Glutamatergic neuron (in vitro differentiated cells): ENCODE measurements around the gene PLSCR3. TPM values are rescaled to one million over a fixed set of nuclear protein-coding genes. Genes with fewer than 3 reads are reported as not detected.

Source experiments
- DNase-seq: peaks from one replicate; pipeline ENCODE4 v3.0.0; 2022
- H3K27ac Mint-ChIP-seq: one replicate; pipeline ENCODE4 v1.8.0; 2020; ENCODE audit warnings: mild to moderate bottlenecking, mixed read lengths, inconsistent platforms; ENCODE audit not compliant: unreplicated experiment
- H3K27me3 Mint-ChIP-seq: one replicate; pipeline ENCODE4 v1.8.0; 2020; ENCODE audit warnings: mild to moderate bottlenecking, moderate library complexity, mixed read lengths, inconsistent platforms; ENCODE audit not compliant: unreplicated experiment
- H3K36me3 Mint-ChIP-seq: one replicate; pipeline ENCODE4 v1.8.0; 2020; ENCODE audit warnings: mild to moderate bottlenecking, mixed read lengths, inconsistent platforms; ENCODE audit not compliant: unreplicated experiment
- H3K4me1 Mint-ChIP-seq: one replicate; pipeline ENCODE4 v1.8.0; 2020; ENCODE audit warnings: mild to moderate bottlenecking, low read depth, mixed read lengths, inconsistent platforms; ENCODE audit not compliant: unreplicated experiment
- H3K4me3 Mint-ChIP-seq: one replicate; pipeline ENCODE4 v1.8.0; 2020; ENCODE audit warnings: mild to moderate bottlenecking, mixed read lengths, inconsistent platforms; ENCODE audit not compliant: unreplicated experiment
- H3K9me3 Mint-ChIP-seq: one replicate; pipeline ENCODE4 v1.8.0; 2020; ENCODE audit warnings: mild to moderate bottlenecking, moderate library complexity, mixed read lengths, inconsistent platforms; ENCODE audit not compliant: unreplicated experiment
- total RNA-seq: library from RNA; stranded (reverse); fragmentation: NEBNext Ultra II Directional; extraction: Animal tissue kit (Norgen Biotek cat#: 25700); gene quantifications from one replicate; pipeline ENCODE4 v1.2.1, GENCODE V29; 2021; ENCODE audit not compliant: unreplicated experiment
- TF ChIP-seq, protein P1 (sequence below): fragments of 200-600 bp; sonication (generic); IDR thresholded peaks from one replicate; pipeline ENCODE4 v1.5.0; 2021; ENCODE audit not compliant: partially characterized antibody, unreplicated experiment

The PLSCR3 gene
- total RNA-seq, 1 donor from 2014 or later: 78.1 TPM

GRCh38 chr17:7391307-7391706, 3.0 kb downstream of the PLSCR3 start:
- DNase-seq: no peak
- Mint-ChIP-seq H3K4me3 (peak overlapping the region; percentile 15), H3K36me3 (peaks cover 6% of the 10 kb centered on the region), H3K9me3 (peaks cover 11% of the 10 kb centered on the region), H3K4me1 (peaks cover 6% of the 10 kb centered on the region), H3K27ac (no peak overlapping the region), H3K27me3 (peaks cover 9% of the 10 kb centered on the region)
- TF ChIP-seq, protein P1, sequence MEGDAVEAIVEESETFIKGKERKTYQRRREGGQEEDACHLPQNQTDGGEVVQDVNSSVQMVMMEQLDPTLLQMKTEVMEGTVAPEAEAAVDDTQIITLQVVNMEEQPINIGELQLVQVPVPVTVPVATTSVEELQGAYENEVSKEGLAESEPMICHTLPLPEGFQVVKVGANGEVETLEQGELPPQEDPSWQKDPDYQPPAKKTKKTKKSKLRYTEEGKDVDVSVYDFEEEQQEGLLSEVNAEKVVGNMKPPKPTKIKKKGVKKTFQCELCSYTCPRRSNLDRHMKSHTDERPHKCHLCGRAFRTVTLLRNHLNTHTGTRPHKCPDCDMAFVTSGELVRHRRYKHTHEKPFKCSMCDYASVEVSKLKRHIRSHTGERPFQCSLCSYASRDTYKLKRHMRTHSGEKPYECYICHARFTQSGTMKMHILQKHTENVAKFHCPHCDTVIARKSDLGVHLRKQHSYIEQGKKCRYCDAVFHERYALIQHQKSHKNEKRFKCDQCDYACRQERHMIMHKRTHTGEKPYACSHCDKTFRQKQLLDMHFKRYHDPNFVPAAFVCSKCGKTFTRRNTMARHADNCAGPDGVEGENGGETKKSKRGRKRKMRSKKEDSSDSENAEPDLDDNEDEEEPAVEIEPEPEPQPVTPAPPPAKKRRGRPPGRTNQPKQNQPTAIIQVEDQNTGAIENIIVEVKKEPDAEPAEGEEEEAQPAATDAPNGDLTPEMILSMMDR: no peak

GRCh38 chr17:7389924-7390910, 4.1 kb downstream of the PLSCR3 start:
- Mint-ChIP-seq H3K4me1 (peaks cover 5% of the 10 kb centered on the region), H3K4me3 (no peak overlapping the region), H3K36me3 (peaks cover 6% of the 10 kb centered on the region), H3K27me3 (peaks cover 12% of the 10 kb centered on the region), H3K9me3 (peaks cover 11% of the 10 kb centered on the region), H3K27ac (no peak overlapping the region)
- no peak for DNase-seq
- TF ChIP-seq, protein P1: no peak

DNA sequence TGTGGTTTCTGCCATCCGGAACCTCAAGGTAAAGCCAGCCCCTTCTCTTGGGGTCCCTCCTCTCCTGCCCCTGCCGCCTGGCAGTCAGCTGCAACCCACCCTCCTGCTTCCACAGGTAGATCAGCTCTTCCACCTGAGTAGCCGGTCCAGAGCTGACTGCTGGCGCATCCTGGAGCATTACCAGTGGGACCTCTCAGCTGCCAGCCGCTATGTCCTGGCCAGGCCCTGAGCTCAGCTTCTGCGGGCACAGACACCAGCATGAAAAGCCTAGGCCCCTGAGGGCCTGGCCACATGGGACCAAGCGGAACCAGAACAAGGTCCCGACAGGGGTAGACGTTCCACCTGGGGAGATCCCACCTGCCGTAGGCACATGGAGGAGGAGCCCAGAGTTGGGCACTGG, 5.5 kb downstream of the PLSCR3 start:
- peaks cover 5% of the 10 kb centered on the region for H3K4me1 Mint-ChIP-seq
- peaks cover 9% of the 10 kb centered on the region for H3K9me3 Mint-ChIP-seq
- H3K4me3 Mint-ChIP-seq: no peak overlapping the region
- no peak for DNase-seq
- peaks cover 13% of the 10 kb centered on the region for H3K27me3 Mint-ChIP-seq
- H3K27ac Mint-ChIP-seq: no peak overlapping the region
- TF ChIP-seq, protein P1: no peak
- H3K36me3 Mint-ChIP-seq: peaks cover 6% of the 10 kb centered on the region

DNA sequence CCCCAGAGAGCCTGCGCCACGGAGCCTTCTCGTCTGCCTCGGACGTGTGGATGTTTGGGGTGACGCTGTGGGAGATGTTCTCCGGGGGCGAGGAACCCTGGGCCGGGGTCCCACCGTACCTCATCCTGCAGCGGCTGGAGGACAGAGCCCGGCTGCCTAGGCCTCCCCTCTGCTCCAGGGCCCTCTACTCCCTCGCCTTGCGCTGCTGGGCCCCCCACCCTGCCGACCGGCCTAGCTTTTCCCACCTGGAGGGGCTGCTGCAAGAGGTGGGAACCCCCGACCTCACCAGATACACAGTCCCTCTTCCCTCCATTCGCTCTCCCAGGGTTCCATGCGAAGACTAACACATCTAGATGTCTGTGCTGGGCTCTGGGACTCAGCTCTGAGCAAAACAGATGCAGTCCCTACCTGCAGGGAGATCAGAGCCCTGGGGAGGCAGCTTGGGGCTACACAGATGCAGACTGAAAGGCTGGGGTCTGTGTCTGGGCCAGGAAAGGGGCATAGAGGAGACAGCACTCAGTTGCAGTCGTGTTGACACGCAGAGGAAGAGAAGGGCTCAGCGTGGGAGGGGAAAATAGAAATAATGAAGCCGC, 9.7 kb downstream of the PLSCR3 start:
- no peak overlapping the region for H3K27ac Mint-ChIP-seq
- H3K36me3 Mint-ChIP-seq: peaks cover 6% of the 10 kb centered on the region
- TF ChIP-seq, protein P1: no peak
- H3K9me3 Mint-ChIP-seq: peaks cover 20% of the 10 kb centered on the region
- DNase-seq: no peak
- peaks cover 3% of the 10 kb centered on the region for H3K4me1 Mint-ChIP-seq
- H3K27me3 Mint-ChIP-seq: peaks cover 24% of the 10 kb centered on the region
- H3K4me3 Mint-ChIP-seq: peak overlapping the region; percentile 48
